Dendritic cell treated with granulocyte-macrophage colony-stimulating factor and Interleukin-4, amounts not matched to agents 40 ng/mL and 50 ng/mL, for 4 days (primary cell): Measurements from ENCODE around the gene AP3B2.

Experiments
- H3K27ac Mint-ChIP-seq: one replicate; pipeline ENCODE4 v1.8.0; 2022; ENCODE audit warnings: mild to moderate bottlenecking, mixed read lengths
- H3K27me3 Mint-ChIP-seq: one replicate; pipeline ENCODE4 v1.8.0; 2022; ENCODE audit warnings: mild to moderate bottlenecking, mixed read lengths
- H3K36me3 Mint-ChIP-seq: one replicate; pipeline ENCODE4 v1.8.0; 2022; ENCODE audit warnings: low read depth, mixed read lengths
- H3K4me1 Mint-ChIP-seq: one replicate; pipeline ENCODE4 v1.8.0; 2022; ENCODE audit warnings: low read depth, mixed read lengths
- H3K4me3 Mint-ChIP-seq: one replicate; pipeline ENCODE4 v1.8.0; 2022; ENCODE audit warnings: mild to moderate bottlenecking, moderate library complexity, mixed read lengths
- H3K9me3 Mint-ChIP-seq: one replicate; pipeline ENCODE4 v1.8.0; 2022; ENCODE audit warnings: mixed read lengths
- intact Hi-C: fragments of 100-400 bp; cut with micrococcal nuclease; formaldehyde crosslinking; loops from one replicate; pipeline ENCODE4 v1.15.0; 2022

AP3B2 gene

GRCh38 chr15:82635798-82636197 is 73.9 kb downstream of the AP3B2 start:
- Mint-ChIP-seq H3K4me1 (no peaks in the 10 kb centered on the region), H3K36me3 (no peaks in the 10 kb centered on the region), H3K4me3 (no peak overlapping the region), H3K27me3 (peaks cover 32% of the 10 kb centered on the region), H3K27ac (no peak overlapping the region), H3K9me3 (no peaks in the 10 kb centered on the region)
- intact Hi-C loops = no loop called here

GRCh38 chr15:82630033-82630432 is 79.6 kb downstream of the AP3B2 start:
- Mint-ChIP-seq H3K36me3 (no peaks in the 10 kb centered on the region), H3K9me3 (no peaks in the 10 kb centered on the region), H3K27ac (no peak overlapping the region), H3K4me3 (no peak overlapping the region), H3K27me3 (peaks cover 5% of the 10 kb centered on the region), H3K4me1 (no peaks in the 10 kb centered on the region)
- intact Hi-C loops = no loop called here

- Mint-ChIP-seq H3K27me3 (no peaks in the 10 kb centered on the region), H3K27ac (no peak overlapping the region), H3K4me3 (no peak overlapping the region), H3K36me3 (no peaks in the 10 kb centered on the region), H3K4me1 (no peaks in the 10 kb centered on the region), H3K9me3 (no peaks in the 10 kb centered on the region)
- intact Hi-C loops = no loop called here
Measured at GRCh38 chr15:82625136-82625535, 84.5 kb downstream of the AP3B2 start.

GRCh38 chr15:82624438-82624837 is 85.2 kb downstream of the AP3B2 start:
- no peaks in the 10 kb centered on the region for H3K27me3 Mint-ChIP-seq
- no peaks in the 10 kb centered on the region for H3K4me1 Mint-ChIP-seq
- no peaks in the 10 kb centered on the region for H3K9me3 Mint-ChIP-seq
- intact Hi-C loops = no loop called here
- H3K36me3 Mint-ChIP-seq = no peaks in the 10 kb centered on the region
- H3K27ac Mint-ChIP-seq = no peak overlapping the region
- H3K4me3 Mint-ChIP-seq = no peak overlapping the region

GRCh38 chr15:82624008-82624407 is 85.7 kb downstream of the AP3B2 start:
- no peak overlapping the region for H3K4me3 Mint-ChIP-seq
- H3K9me3 Mint-ChIP-seq = no peaks in the 10 kb centered on the region
- intact Hi-C loops = no loop called here
- H3K36me3 Mint-ChIP-seq = no peaks in the 10 kb centered on the region
- no peaks in the 10 kb centered on the region for H3K27me3 Mint-ChIP-seq
- H3K4me1 Mint-ChIP-seq = no peaks in the 10 kb centered on the region
- no peak overlapping the region for H3K27ac Mint-ChIP-seq

- no peak overlapping the region for H3K4me3 Mint-ChIP-seq
- no peak overlapping the region for H3K27ac Mint-ChIP-seq
- H3K9me3 Mint-ChIP-seq = no peaks in the 10 kb centered on the region
- no peaks in the 10 kb centered on the region for H3K36me3 Mint-ChIP-seq
- intact Hi-C loops = no loop called here
- H3K4me1 Mint-ChIP-seq = no peaks in the 10 kb centered on the region
- H3K27me3 Mint-ChIP-seq = peaks cover 3% of the 10 kb centered on the region
Measured at GRCh38 chr15:82621970-82622369, 87.7 kb downstream of the AP3B2 start.

GRCh38 chr15:82613747-82614146 is 95.9 kb downstream of the AP3B2 start:
- H3K9me3 Mint-ChIP-seq = no peaks in the 10 kb centered on the region
- H3K27me3 Mint-ChIP-seq = peaks cover 9% of the 10 kb centered on the region
- no peaks in the 10 kb centered on the region for H3K36me3 Mint-ChIP-seq
- H3K27ac Mint-ChIP-seq = no peak overlapping the region
- H3K4me3 Mint-ChIP-seq = no peak overlapping the region
- no peaks in the 10 kb centered on the region for H3K4me1 Mint-ChIP-seq
- intact Hi-C loops = no loop called here

GRCh38 chr15:82611348-82611747 is 98.3 kb downstream of the AP3B2 start:
- H3K4me3 Mint-ChIP-seq = no peak overlapping the region
- H3K27me3 Mint-ChIP-seq = peaks cover 6% of the 10 kb centered on the region
- no peaks in the 10 kb centered on the region for H3K36me3 Mint-ChIP-seq
- intact Hi-C loops = no loop called here
- no peaks in the 10 kb centered on the region for H3K9me3 Mint-ChIP-seq
- no peak overlapping the region for H3K27ac Mint-ChIP-seq
- no peaks in the 10 kb centered on the region for H3K4me1 Mint-ChIP-seq
